Activated CD4-positive, alpha-beta T cell treated with anti-CD3 and anti-CD28 coated beads, Interleukin-2, Interleukin-6, amounts not matched to agents 100 ng/mL and 50 ng/mL, durations not matched to agents 16 hours and 8 hours (primary cell): ENCODE results near the gene ZNF814.
"Not testable (repeated sequence)": the region's sequence is repeated elsewhere in the genome, so short reads cannot be mapped to it uniquely, and the experiment has no call there.

Experiments used
- DNase-seq: peaks from one replicate; pipeline ENCODE4 v3.0.0-alpha.2; 2020

ZNF814 gene

GRCh38 chr19:57854117-57854516 lies 34.7 kb downstream of the ZNF814 start:
- not testable (repeated sequence) for DNase-seq

GRCh38 chr19:57851812-57852603 lies 36.8 kb downstream of the ZNF814 start:
- DNase-seq, result not testable (repeated sequence)

DNA sequence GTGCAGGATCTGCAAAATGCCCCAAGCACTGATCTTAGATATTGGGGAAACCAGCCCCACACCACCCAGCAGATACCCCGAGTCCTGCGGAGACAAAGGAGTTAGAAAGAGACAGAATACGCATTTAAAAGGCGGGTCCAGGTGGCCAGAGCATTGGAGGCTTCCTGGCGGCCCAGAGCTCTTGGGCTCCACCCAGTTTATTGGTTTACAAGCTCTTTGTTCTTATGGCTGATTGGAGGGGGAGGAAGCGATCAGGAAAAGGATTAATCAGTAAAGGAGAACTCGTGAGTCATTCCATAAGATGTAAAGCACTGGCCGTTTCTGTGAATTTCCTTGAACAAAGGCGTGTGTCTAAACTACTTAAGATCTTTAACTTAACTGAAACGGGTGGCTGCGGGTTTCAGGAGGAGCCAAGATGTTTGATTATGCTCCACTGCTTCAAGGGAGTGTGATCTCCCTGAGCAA lies 38.3 kb downstream of the ZNF814 start:
- peak; percentile 41 for DNase-seq

GRCh38 chr19:57849666-57850473 lies 39.0 kb downstream of the ZNF814 start, which contains the start of gene ZNF587:
ZNF587 (plus strand) TSS chr19:57849859; CDS start chr19:57850039, 180 bp downstream.
- DNase-seq, result peak; percentile 89

DNA sequence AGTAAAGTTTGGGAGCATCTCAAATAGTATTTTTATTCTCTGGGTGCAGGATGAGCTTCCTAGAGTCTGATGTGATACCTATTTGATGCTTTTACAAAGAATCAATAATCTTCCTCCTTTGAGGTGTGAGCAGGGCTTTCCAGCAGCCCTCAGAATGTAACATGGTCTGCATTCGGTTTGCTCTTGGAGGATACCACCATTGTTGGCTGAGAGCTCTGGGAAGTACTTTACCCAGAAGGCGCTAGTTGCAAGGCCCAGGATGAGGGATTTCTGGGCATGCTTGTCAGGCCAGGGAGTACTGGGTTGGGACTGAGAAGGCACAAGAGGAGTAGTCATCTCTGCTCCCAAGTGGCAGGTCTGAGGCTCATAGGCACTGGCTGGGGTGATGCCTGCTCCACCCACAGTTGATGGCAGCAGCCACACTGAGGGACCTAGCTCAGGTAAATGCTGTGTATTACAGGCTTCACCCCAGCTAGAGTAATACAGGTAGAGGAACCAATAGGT lies 39.6 kb downstream of the ZNF814 start:
- DNase-seq, result not testable (repeated sequence)

DNA sequence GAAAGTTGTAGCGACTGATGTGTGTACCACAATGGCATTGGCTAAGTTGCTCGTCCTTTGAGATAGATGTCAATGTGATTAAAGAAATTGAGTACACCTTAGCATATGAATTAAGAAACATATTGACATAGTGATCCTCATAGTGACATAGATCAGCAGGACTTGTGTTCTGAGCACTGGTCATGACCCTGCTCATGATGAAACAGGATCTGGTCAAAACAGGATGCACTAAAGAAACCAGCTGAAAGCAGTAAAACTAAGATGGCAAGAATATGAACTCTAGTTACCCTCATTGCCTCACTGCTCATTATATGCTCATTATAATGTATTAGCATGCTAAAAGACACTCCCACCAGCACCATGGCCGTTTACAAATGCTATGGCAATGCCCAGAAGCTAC lies 41.7 kb downstream of the ZNF814 start:
- DNase-seq, result not testable (repeated sequence)

DNA sequence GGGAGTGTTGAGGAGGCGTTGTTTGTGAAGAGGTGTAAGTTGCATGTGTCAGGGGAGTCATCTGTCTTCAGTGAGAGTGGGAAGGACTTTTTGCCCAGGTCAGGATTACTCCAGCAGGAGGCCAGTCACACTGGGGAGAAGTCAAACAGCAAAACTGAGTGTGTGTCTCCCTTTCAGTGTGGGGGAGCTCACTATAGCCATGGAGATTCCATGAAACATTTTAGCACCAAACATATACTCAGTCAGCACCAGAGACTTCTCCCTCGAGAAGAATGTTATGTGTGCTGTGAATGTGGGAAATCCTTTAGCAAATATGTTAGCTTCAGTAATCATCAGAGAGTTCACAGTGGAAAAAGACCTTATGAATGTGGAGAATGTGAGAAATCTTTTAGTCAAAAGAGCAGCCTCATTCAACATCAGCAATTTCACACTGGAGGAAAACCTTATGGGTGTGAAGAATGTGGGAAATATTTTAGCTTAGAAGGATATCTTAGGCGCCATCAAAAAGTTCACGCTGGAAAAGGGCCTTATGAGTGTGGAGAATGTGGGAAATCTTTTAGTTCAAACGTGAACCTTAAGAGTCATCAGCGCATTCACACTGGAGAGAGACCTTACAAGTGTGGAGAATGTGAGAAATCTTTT lies 47.6 kb downstream of the ZNF814 start:
- DNase-seq, result no peak

DNA sequence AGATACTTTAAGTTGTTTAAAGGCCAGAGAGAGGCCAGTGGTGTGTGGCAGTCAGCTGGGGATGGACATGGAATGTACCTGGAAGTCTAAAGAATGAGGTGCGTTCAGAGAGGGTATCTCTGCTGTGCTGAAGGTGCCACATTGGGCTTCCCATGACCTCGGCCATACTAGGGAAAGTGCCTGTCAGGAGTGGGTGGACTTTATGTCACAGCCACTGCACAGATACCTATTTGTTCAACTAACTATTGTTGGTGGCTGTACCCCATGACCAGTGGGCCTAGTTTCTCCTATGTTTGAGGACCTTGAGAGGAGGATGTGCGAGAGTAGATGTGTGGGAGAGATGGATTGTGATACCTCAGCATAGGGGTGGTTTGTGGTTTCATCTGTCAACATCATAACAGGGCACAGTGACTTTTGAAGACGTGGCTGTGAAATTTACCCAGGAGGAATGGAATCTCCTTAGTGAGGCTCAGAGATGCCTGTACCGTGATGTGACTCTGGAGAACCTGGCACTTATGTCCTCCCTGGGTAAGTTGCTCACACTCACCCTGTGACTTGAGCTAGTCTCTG lies 50.1 kb downstream of the ZNF814 start:
- DNase-seq, result not testable (repeated sequence)

DNA sequence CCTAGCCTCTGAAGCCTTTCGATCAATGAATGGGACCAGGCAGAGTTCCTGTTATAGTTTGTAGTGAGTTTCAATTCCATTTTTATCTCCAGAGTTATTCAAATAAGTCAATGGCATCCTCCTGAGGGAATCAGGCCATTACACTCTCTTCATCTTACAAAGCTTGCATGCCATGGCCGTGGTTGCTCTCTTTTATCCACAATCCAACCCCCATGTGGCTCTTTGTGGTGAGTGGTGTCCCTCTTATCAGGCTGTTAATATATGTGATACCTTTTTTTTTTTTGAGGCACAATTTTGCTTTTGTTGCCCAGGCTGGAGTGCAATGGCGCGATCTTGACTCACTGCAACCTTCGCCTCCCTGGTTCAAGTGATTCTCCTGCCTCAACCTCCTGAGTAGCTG lies 51.8 kb downstream of the ZNF814 start:
- DNase-seq, result not testable (repeated sequence)

DNA sequence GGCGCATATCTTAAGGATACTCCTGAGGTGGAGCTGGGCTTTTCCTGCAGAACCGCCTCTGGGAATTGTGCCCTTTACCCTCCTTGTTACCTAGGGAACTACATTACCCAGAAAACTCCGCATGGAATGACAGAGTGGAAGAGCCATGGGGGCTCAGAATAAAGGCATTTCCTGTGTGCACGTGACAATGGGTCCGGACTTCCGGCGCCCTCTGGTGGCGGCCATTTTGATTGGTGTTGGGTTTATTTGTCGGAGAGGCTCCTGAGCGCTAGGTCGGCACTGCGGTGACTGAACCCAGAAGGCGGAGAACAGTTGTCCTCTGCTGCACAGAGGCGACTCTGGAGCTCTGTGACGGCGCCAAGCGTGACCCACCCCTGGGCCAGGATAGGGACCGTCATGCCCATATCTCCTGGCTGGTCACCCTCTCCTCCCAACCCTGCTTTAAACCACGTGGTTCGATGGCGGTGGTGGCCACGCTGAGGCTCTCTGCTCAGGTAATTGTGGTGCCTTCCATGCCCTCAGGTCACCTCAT lies 58.7 kb downstream of the ZNF814 start, which contains the start of gene ZNF587B:
Gene ZNF587B, plus strand, starts transcription at position 229 of the 532 bp plus-strand sequence. Its CDS starts 230 bp downstream, at position 459.
- peak; percentile 27 for DNase-seq

DNA sequence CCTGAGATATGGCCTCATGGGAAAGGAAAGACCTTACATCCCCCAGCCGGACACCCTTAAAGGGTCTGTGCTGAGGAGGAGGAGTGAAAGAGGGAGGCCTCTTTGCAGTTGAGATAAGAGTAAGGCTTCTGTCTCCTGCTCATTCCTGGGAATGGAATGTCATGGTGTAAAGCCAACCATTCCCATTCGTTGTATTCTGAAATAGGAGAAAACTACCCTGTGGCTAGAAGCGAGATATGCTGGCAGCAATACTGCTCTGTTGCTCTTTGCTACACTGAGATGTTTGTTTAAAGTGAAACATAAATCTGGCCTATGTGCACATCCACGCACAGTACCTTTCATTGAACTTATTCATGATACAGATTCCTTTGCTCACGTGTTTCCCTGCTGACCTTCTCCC lies 59.5 kb downstream of the ZNF814 start:
- no peak for DNase-seq

GRCh38 chr19:57825511-57825910 lies 63.3 kb downstream of the ZNF814 start:
- DNase-seq, result no peak

GRCh38 chr19:57823608-57824007 lies 65.2 kb downstream of the ZNF814 start:
- not testable (repeated sequence) for DNase-seq

GRCh38 chr19:57823155-57823554 lies 65.7 kb downstream of the ZNF814 start:
- DNase-seq, result not testable (repeated sequence)

DNA sequence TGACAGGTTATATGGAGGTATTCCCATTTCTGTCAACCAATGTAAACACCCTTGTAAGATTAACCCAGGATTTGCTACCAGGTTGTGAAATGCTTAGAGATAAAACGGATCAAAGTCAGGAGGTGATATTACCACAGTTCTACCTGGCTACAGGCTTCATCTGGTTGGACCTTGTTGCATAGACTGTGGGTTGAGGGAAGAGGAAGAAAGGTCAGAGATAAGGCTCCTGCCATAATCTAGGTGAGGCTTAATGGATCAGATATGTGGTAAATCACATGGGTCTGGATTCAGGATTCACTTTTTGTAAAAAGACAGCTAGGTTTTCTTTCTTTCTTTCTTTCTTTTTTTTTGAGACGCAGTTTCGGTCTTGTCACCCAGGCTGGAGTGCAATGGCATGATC lies 67.3 kb downstream of the ZNF814 start:
- not testable (repeated sequence) for DNase-seq

DNA sequence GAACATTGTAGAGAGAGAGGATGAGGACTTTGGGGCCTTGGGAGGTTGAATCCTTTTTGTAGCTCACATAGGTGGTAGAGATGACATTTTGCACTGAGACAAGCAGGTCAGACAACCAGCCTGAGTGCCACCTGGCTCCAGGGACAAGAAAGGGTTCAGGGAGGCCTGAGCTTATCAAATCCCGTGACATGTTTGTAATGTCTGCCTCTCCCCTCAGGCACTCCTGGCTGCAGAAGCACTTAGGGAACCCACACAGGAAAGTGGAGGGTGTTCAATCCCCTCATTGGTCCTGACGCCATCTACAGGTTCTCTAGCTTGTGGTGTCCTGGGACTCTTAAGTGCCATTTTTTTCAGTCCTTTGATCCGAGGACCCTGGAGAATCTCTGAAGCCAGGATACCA lies 67.7 kb downstream of the ZNF814 start:
- not testable (repeated sequence) for DNase-seq

DNA sequence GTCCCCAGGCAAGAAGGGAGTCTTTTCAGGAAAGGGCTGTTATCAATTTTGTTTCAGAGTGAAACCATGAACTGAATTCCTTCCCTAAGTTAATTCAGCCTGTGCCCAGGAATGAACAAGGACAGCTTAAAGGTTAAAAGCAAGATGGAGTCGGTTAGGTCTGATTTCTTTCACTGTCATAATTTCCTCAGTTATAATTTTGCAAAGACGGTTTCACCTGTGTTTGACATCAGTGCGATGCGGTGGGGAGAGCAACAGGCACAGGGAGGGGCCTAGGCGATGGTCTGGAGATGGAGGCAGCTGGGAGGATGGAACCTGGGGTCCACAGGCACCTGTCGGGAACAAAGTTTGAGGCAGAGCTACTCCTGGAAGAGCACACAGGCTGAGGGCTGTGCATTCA lies 68.2 kb downstream of the ZNF814 start:
- DNase-seq, result no peak

GRCh38 chr19:57819475-57820148 lies 69.2 kb downstream of the ZNF814 start:
- peak; percentile 90 for DNase-seq

- no peak for DNase-seq
Observed at GRCh38 chr19:57818378-57818777, 70.5 kb downstream of the ZNF814 start.

DNA sequence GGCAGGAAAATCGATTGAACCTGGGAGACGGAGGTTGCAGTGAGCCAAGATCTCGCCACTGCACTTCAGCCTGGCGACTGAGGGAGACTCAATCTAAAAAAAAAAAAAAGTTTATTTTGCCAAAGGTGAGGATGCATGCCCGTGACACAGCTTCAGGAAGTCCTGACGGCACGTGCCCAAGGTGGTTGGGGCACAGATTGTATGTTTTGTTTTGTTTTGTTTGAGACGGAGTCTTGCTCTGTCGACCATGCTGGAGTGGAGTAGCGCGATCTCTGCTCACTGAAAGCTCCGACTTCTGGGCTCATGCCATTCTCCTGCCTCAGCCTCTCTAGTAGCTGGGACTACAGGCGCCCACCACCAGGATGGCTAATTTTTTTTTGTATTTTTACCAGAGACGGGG lies 70.9 kb downstream of the ZNF814 start:
- no peak for DNase-seq

GRCh38 chr19:57816652-57817051 lies 72.2 kb downstream of the ZNF814 start:
- no peak for DNase-seq
